HEK293T (cell line): ENCODE data around the gene FGFR3.

Source experiments
- CTCF ChIA-PET: fragments of 350-600 bp; formaldehyde crosslinking; extraction: SDS; loops from one replicate; lab custom pipeline; 2021; ENCODE audit warnings: antibody characterized with exemption, inconsistent platforms; lab: Yijun Ruan, JAX
- POLR2A ChIA-PET: fragments of 350-600 bp; formaldehyde crosslinking; extraction: SDS; loops from one replicate; lab custom pipeline; 2020; ENCODE audit warnings: antibody characterized with exemption, inconsistent platforms; lab: Yijun Ruan, JAX
- DNase-seq: peaks from one replicate; pipeline ENCODE4 v3.0.0; 2012; ENCODE audit warnings: mixed read lengths; ENCODE audit errors: extremely low spot score
- ARNT ChIP-seq: fragments of 450-650 bp; IDR thresholded peaks from 2 replicates; pipeline ENCODE4 v1.6.1; 2017; ENCODE audit warnings: mild to moderate bottlenecking
- BHLHE40 ChIP-seq: fragments of 450-650 bp; IDR thresholded peaks from 2 replicates; pipeline ENCODE4 v1.6.1; 2016; ENCODE audit warnings: mild to moderate bottlenecking, moderate library complexity, borderline replicate concordance
- CTBP1 ChIP-seq: fragments of 450-650 bp; IDR thresholded peaks from 2 replicates; pipeline ENCODE4 v1.6.1; 2016; ENCODE audit warnings: borderline replicate concordance
- ELF4 ChIP-seq: fragments of 450-650 bp; IDR thresholded peaks from 2 replicates; pipeline ENCODE4 v1.6.1; 2017; ENCODE audit warnings: antibody characterized with exemption
- FOXA1 ChIP-seq: fragments of 450-650 bp; IDR thresholded peaks from 2 replicates; pipeline ENCODE4 v1.6.1; 2016; ENCODE audit warnings: mild to moderate bottlenecking
- FOXK2 ChIP-seq: fragments of 450-650 bp; IDR thresholded peaks from 2 replicates; pipeline ENCODE4 v1.6.1; 2016; ENCODE audit warnings: mild to moderate bottlenecking
- FOXM1 ChIP-seq: fragments of 450-650 bp; IDR thresholded peaks from 2 replicates; pipeline ENCODE4 v1.6.1; 2017; ENCODE audit warnings: mild to moderate bottlenecking, borderline replicate concordance
- HDGF ChIP-seq: fragments of 450-650 bp; IDR thresholded peaks from 2 replicates; pipeline ENCODE4 v1.6.1; 2017; ENCODE audit warnings: antibody characterized with exemption, borderline replicate concordance
- L3MBTL2 ChIP-seq: fragments of 450-650 bp; conservative IDR thresholded peaks from 2 replicates; pipeline ENCODE4 v1.6.1; 2016; ENCODE audit warnings: mild to moderate bottlenecking
- LEF1 ChIP-seq: fragments of 450-650 bp; IDR thresholded peaks from 2 replicates; pipeline ENCODE4 v1.6.1; 2017; ENCODE audit warnings: mild to moderate bottlenecking, borderline replicate concordance
- NFRKB ChIP-seq: fragments of 450-650 bp; IDR thresholded peaks from 2 replicates; pipeline ENCODE4 v1.6.1; 2016; ENCODE audit warnings: mild to moderate bottlenecking, moderate library complexity
- SP1 ChIP-seq: fragments of 450-650 bp; IDR thresholded peaks from 2 replicates; pipeline ENCODE4 v1.6.1; 2017
- SUZ12 ChIP-seq: fragments of 450-650 bp; IDR thresholded peaks from 2 replicates; pipeline ENCODE4 v1.6.1; 2016; ENCODE audit warnings: mild to moderate bottlenecking
- TARDBP ChIP-seq: fragments of 450-650 bp; IDR thresholded peaks from 2 replicates; pipeline ENCODE4 v1.6.1; 2016
- ZNF384 ChIP-seq: fragments of 450-650 bp; IDR thresholded peaks from 2 replicates; pipeline ENCODE4 v1.6.1; 2016
- TF ChIP-seq, protein P1 (sequence below): fragments of 450-650 bp; IDR thresholded peaks from 2 replicates; pipeline ENCODE4 v1.6.1; 2016

FGFR3 gene

DNA sequence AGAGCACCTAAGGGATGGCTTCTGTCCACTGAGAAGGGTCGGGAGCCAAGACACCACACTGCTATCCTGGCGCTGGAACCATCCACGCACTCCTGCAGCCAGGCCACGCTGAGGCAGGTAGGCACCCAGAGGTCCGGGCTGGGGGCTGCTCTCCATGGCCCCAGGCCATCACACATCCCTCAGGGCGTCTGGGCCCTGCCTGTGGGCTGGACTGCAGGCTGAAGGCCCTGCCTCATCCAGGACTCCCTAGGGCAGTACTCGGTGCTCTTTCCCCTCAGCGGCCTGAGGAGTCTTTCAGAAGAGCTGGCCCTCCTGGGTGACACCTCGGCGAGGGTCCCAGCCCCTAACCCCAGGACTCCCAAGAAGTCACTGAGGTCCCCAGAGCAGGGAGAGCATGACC, 17.7 kb downstream of the FGFR3 start:
- no peak for TF ChIP-seq LEF1
- TF ChIP-seq SP1, result no peak
- TF ChIP-seq ARNT, result no peak
- no peak for TF ChIP-seq FOXA1
- no peak for TF ChIP-seq SUZ12
- TF ChIP-seq L3MBTL2, result no peak
- no peak for TF ChIP-seq FOXK2
- no peak for TF ChIP-seq HDGF
- TF ChIP-seq FOXM1, result no peak
- TF ChIP-seq CTBP1, result no peak
- no peak for TF ChIP-seq ZNF384
- TF ChIP-seq, protein P1, sequence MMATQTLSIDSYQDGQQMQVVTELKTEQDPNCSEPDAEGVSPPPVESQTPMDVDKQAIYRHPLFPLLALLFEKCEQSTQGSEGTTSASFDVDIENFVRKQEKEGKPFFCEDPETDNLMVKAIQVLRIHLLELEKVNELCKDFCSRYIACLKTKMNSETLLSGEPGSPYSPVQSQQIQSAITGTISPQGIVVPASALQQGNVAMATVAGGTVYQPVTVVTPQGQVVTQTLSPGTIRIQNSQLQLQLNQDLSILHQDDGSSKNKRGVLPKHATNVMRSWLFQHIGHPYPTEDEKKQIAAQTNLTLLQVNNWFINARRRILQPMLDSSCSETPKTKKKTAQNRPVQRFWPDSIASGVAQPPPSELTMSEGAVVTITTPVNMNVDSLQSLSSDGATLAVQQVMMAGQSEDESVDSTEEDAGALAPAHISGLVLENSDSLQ, result no peak
- CTCF ChIA-PET, result interaction anchor here (0.7 to 8.8 kb wide), 4 partner anchors 13 to 118 kb away, joined by 3 to 116 read pairs (median 4); no protein-coding TSS in a partner anchor
- POLR2A ChIA-PET, result interaction anchor here (0.9 to 1.3 kb wide), 2 partner anchors 62 to 98 kb away, joined by 3 read pairs; partner anchors contain the start of gene SLBP
- no peak for DNase-seq

- POLR2A ChIA-PET, result interaction anchor here (0.6 to 1.3 kb wide), 3 partner anchors 14 to 197 kb away, joined by 3 to 5 read pairs (median 3); no protein-coding TSS in a partner anchor
- no peak for DNase-seq
- no peak for TF ChIP-seq ARNT
- TF ChIP-seq FOXA1, result no peak
- no peak for TF ChIP-seq ELF4
- TF ChIP-seq SUZ12, result no peak
- no peak for TF ChIP-seq FOXM1
- TF ChIP-seq ZNF384, result no peak
- CTCF ChIA-PET, result interaction anchor here (0.9 to 8.8 kb wide), 2 partner anchors 44 to 66 kb away, joined by 4 to 116 read pairs; no protein-coding TSS in a partner anchor
These were observed 19.6 kb downstream of the FGFR3 start for GRCh38 chr4:1812720-1813119.

DNA sequence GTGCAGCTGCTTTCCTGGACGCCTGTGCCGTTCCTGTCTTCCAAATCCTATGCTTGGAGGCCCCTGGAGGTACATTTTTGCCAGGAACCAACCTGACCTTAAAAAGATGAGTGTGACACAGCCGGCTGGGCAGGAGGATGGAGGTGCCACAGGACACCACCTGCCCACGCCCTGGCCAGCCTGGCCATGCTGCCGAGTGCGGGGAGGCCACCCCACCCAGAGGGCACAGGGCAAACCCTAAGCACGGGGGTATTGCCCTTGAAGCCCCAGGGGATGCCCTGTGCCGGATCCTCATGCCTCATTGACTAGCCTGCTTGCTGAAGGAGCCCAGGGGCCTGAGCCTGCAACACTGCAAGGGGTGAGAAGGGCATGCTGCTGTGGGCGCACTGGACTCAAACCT, 20.1 kb downstream of the FGFR3 start:
- POLR2A ChIA-PET, result interaction anchor here (0.6 to 1.3 kb wide), 4 partner anchors 14 to 94 kb away, joined by 3 to 5 read pairs (median 3); no protein-coding TSS in a partner anchor
- no peak for TF ChIP-seq FOXK2
- no peak for TF ChIP-seq SP1
- no peak for TF ChIP-seq CTBP1
- no peak for TF ChIP-seq SUZ12
- no peak for TF ChIP-seq NFRKB
- TF ChIP-seq TARDBP, result no peak
- TF ChIP-seq, protein P1, result no peak
- TF ChIP-seq FOXM1, result no peak
- TF ChIP-seq HDGF, result no peak
- TF ChIP-seq ARNT, result no peak
- CTCF ChIA-PET, result interaction anchor here (0.5 to 8.8 kb wide), 3 partner anchors 21 to 97 kb away, joined by 3 to 116 read pairs (median 4); no protein-coding TSS in a partner anchor
- DNase-seq, result no peak

DNA sequence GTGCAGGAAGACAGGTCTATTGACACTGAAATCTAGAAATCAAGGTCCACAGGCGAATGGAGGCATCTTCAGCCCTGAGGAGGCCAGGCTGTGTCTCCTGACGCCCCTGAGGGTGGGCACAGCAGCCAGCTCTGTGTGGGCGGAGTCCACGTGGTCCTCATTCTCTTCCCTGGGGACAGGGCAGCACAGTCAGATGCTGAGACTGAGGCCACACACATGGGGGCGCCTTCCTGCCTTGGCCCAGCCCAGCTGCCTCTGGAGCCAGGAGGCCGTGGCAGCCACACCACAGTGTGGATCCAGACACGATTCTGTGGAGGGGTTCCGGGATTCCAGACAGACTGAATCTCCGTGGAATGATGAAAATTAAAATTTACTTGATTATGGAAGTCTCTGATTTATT, 20.8 kb downstream of the FGFR3 start:
- DNase-seq, result no peak
- POLR2A ChIA-PET, result interaction anchor here (0.6 to 0.7 kb wide), 2 partner anchors 62 to 94 kb away, joined by 3 read pairs; no protein-coding TSS in a partner anchor
- CTCF ChIA-PET, result interaction anchor here (0.5 to 8.8 kb wide), 3 partner anchors 21 to 96 kb away, joined by 3 to 116 read pairs (median 4); no protein-coding TSS in a partner anchor
- no peak for TF ChIP-seq FOXK2
- no peak for TF ChIP-seq SP1
- no peak for TF ChIP-seq ZNF384
- no peak for TF ChIP-seq CTBP1
- no peak for TF ChIP-seq LEF1
- TF ChIP-seq SUZ12, result no peak
- no peak for TF ChIP-seq HDGF
- no peak for TF ChIP-seq L3MBTL2
- TF ChIP-seq ARNT, result no peak
- TF ChIP-seq, protein P1, result no peak
- TF ChIP-seq BHLHE40, result no peak
- TF ChIP-seq TARDBP, result no peak
- no peak for TF ChIP-seq ELF4
- TF ChIP-seq NFRKB, result no peak
- TF ChIP-seq FOXM1, result no peak
- TF ChIP-seq FOXA1, result no peak

GRCh38 chr4:1814453-1814852, 21.4 kb downstream of the FGFR3 start:
- TF ChIP-seq ZNF384 (no peak), HDGF (no peak), FOXK2 (no peak), BHLHE40 (no peak), TARDBP (no peak), ELF4 (no peak), CTBP1 (no peak), L3MBTL2 (no peak), SUZ12 (no peak), NFRKB (no peak), ARNT (no peak), FOXM1 (no peak)
- TF ChIP-seq, protein P1, result no peak
- no peak for DNase-seq
- ChIA-PET POLR2A (no interaction called here), CTCF (interaction anchor here (1.3 to 8.8 kb wide), 2 partner anchors 68 to 86 kb away, joined by 3 to 116 read pairs; no protein-coding TSS in a partner anchor)
